HPDE6-E6E7 (cell line): ENCODE measurements around the gene LSM2.
"Not testable (repeated sequence)": the region's sequence is repeated elsewhere in the genome, so short reads cannot be mapped to it uniquely, and the experiment has no call there.

ENCODE experiments used
- DNase-seq: peaks from one replicate; pipeline ENCODE4 v3.0.0; 2011; ENCODE audit warnings: missing footprints; ENCODE audit errors: extremely low spot score

The LSM2 gene

GRCh38 chr6:31797588-31797987 lies 9.2 kb downstream of the LSM2 start:
- no peak for DNase-seq

DNA sequence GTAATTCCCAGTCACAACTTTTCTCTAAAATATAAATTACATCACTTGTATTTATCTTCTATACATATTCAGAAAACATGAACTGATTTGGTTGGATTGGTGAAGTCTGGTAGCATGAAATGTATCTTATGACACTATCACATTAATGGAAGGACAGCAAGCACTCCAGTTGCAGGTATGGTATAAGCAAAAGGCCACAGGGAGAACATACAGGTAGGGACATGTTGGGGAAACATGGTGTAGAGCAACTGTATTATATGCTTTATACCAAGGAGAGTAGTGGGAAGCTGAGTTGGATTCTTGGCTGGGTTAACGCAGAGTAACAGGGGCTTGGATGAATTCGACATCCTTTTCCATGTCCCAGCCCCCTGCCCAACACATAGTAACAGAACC lies 9.8 kb downstream of the LSM2 start:
- no peak for DNase-seq

DNA sequence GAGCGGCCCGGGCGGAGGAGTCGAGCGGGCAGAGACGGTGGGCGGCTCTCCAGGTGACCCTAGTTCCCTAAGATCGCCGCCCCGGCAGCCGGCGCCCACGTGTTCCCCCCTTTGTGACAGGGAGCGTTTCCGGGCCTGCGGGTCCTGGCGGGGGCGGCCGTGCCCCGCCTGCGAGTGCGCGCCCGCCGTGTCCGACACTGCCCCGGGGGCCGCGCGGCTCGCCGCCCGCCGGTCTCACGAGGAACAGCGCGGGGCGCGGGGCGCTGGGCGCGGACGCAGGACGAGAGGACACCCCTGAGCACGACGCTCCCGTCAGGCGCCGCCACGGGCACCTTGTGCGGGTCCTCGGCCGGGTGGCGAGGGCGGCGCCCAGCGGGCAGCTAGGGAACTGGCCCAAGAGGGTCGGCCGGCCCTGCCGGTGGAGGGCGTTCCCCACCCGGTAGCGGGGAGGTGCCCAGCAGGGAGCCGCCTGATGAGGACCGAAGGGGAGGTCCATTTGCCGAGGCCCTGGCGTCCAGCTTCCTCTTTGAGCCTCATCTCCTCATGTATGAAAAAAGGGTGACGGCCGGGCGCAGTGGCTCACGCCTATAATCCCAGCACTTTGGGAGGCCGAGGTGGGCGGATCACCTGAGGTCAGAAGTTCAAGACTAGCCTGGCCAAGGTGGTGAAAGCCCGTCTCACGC lies 11.0 kb downstream of the LSM2 start, which contains the start of gene VARS1:
VARS1 (minus strand) TSS at position 137 of the 683 bp plus-strand sequence. CDS start 535 bp downstream, outside the sequence.
- peak; percentile 94 for DNase-seq

DNA sequence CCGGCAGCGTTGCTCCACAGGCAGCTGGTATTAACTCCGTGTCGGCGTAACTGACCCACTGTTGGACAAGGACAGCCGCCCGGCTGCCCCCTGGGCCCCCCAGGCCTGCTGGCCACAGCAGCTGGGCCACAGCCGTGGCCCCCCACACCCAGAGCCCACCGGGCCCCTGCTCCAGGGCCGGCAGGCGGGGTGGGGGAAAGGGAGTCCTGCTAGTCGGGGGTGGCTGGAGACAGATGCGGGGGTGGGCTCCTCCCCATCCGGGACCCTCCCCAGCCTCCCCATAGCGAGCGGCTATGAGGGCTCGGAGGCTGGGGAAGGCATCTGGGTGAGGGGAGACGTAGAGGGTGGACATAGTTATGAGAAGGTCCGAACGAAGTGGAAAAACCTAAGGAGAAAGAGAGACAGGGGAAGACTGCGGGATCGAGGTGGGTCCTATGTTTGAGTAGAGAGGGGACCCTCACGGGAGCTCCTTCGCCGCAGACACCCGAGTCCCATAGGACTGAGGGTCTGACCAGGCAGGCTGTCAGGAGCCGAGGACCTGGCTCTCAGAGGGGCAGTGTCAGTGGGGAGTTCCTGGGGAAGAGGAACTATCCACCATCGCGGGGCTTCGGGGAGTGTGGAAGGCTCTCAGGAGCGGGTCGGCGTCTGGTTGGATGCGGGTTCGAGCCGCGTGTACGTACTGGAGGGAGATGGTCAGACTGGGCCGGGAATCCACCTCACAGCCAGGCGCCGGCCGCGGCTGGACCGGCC lies 11.7 kb downstream of the LSM2 start:
- DNase-seq: no peak

DNA sequence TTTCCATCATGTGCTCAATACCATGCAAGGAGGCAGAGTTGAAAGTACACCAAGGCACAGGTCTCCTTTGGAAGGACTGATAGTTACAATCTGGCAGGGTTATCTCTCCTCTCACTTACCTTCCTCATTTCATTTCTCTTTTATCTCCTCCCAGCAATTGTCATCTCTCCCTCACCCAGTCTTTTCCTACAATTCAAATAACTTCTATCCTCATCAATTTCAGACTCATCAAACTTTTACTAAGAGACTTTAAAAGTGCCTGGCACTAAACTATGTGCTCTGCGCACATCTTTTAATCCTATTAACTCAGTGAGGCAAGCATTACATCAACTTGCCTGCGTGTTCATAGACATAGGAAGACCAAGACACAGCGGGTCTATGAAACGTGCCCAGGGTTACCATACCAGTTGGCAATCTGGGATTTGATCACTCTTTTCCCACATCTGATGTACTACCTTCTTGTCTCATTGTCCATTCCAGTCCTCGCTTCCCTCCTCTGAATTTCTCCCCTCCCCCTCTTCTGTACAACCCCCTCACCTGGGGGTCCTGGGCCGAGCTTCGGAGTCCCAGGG lies 12.4 kb downstream of the LSM2 start:
- DNase-seq: peak; percentile 42

DNA sequence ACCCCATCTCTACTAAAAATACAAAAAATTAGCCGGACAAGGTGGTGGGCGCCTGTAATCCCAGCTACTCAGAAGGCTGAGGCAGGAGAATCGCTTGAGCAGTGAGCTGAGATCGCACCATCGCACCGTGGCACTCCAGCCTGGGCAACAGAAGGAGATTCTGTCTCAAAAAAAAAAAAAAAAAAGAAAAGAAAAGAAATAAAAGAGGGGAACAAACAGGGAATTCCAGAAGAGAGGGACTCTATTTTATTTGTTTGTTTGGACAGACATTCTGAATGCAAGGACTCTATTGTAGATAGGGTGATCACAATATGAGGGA lies 12.9 kb downstream of the LSM2 start:
- not testable (repeated sequence) for DNase-seq

GRCh38 chr6:31792761-31793171 lies 14.0 kb downstream of the LSM2 start:
- peak; percentile 92 for DNase-seq

DNA sequence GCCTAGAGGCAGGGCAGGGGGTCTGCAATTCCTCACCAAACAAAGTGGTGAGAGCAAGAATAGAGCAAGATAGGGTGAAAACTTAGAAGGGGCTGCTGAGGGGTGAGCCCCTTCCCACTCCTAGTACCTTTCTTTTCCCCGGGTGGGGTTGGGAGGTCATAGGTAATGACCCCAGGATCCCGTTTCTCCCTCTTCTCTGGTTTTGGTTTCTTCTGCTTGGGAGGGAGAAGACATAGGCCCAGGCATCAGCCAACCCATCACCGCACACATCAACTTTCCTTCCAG lies 14.7 kb downstream of the LSM2 start:
- no peak for DNase-seq

GRCh38 chr6:31791324-31792089 lies 15.3 kb downstream of the LSM2 start:
- no peak for DNase-seq

- DNase-seq: no peak
These were observed 21.3 kb downstream of the LSM2 start for GRCh38 chr6:31785475-31785874.

- DNase-seq: no peak
These were observed 22.5 kb downstream of the LSM2 start for GRCh38 chr6:31784098-31784925.

DNA sequence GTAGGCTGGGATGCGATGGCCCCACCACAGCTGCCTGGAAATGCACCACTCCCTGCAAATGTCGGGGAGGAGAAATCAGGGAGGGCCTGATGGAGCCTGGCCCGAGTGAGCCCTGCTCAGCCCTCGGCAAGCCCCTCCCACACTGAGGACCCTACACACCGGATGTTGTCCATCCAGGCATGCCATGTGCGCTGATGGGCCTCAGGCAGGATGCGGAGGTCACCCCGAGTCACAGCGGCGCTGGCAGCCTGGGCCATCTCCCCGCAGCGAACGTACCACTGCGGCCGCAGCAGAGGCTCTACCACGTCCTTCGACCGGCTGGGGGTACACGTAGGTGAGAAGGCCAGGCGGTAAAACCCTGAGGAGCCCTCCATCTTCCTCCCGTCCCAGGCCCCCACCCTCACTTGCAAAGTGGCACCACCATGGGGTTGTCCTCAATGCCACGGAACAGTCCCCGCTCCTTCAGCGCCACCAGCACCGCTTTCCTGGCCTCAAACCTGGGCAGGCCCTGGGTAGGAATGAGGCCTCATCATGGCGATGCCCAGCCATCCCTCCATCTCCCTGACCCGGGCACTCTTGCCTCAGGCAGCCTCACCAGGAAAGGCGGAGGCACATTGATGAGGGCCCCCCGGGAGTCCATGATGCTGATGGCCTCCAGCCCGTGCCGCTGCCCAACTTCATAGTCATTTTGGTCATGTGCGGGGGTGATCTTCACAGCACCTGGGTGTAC lies 24.5 kb downstream of the LSM2 start:
- DNase-seq: no peak

DNA sequence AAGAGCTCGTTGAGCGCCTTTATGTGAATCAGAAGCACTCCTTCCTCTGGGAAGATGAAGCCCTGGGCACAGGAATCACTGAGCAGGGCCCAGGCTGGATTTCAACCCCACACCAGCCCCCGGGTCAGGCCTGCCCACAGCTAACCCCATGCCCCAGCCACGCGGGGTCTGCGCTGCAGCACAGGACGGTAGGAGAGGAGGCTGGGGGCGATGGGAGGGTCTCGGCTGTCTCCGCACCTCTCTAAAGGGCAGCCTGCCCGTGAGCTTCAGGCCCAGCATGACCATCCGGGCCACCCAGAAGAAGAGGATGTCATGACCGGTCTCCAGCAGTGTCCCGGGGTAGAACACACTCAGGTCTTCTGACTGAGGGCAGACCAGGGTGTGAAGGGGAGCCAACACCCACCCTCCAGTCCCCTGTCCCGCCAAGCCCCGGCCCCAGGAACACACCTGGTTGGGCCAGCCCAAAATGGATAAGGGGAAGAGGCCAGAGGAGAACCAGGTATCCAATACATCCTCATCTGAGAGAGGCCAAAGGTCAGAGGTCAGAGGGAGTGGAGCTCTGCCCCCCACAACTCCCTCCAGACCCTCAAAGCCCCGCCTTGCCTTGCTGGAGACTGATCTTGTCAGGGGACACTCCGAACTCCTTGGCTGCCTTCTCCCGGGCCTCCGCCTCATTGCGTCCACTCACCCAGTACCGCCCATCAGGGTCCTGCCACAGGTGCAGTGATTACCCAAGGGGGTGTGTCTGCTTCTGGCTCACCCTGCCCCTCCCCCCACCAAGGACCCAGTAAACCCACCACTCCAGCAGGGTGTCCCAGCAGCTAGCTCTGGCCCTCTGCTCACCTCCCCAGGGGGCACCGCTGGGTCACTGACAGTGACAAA lies 25.3 kb downstream of the LSM2 start:
- no peak for DNase-seq

GRCh38 chr6:31780507-31781243 lies 26.1 kb downstream of the LSM2 start:
- no peak for DNase-seq

- no peak for DNase-seq
These were observed 26.9 kb downstream of the LSM2 start for GRCh38 chr6:31779908-31780307.

DNA sequence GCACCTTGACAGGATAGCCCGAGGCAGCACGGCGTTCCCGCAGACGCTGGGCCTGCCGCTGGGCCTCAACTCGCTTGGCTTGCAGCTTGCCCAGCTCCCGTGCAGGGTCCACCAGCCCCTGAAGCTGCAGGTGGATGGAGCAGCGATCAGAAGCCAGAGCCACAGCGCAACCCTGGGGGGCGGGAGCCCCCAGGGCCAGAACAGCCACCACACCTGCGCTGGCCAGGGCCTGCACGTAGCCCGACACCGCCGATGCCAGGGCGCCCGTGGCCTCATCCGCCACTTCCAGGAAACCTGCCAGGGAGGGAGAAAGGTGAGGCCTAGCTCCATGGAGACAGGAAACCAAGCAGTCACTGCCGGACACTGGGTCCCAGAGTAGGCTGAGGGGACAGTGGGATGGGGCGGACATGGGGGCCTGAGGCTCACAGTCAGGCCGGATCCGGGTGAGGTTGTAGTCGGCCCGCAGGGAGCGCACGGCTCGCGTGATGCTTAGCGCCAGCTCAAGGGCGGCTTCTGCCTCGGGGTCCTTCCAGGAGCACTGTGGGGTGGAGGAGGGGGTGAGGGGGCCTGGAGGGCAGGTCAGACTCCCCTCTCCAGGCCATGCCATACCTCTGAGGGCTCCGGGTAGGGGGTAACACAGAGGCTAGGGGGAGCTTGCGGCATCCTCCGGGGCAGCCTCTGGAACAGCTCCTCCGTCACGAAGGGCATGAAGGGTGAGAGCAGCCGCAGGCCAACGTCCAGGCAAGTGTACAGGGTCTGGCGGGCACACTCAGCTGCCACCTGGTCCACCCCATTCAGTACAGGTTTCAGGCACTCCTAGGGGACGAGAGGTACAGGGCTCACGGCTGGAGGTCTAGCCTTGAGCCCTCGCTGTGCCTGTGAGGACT lies 27.5 kb downstream of the LSM2 start:
- no peak for DNase-seq

GRCh38 chr6:31778193-31778592 lies 28.6 kb downstream of the LSM2 start:
- DNase-seq: no peak

GRCh38 chr6:31777667-31778050 lies 29.1 kb downstream of the LSM2 start:
- DNase-seq: no peak
